Measurements from ENCODE around the gene ASTN2. TPM values are rescaled to one million over a fixed set of nuclear protein-coding genes. Genes with fewer than 3 reads are reported as not detected.

ASTN2 gene
- total and polyA plus RNA-seq, 9 of the 15 experiments (the other 6 are each of a cell fraction or from before 2014, with no cell fraction given), result 0.56 to 3.5 (median 1.9) TPM

DNA sequence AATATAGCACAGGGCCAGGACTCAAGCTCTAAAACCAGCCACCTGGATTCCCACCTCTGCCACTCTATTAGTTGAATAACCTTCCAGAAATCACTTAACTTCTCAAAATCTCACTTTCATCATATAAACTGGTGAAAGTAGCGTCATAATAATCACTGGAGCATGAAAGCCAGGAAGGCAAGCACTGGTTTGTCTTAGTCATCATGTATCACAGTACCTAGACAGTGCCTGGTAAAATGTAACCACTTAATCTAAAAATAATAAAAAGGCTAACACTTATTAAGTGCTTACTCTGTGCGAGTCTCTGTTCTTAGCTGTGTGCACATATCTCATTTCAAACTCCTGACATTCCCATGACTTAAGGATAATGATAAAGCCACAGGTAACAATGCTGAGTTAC lies 109.4 kb downstream of the ASTN2 start:
- TF ChIP-seq NFRKB (IDR thresholded peaks at IDR 0.05; ENCODE audit: low read depth), result no peak
- no peak for TF ChIP-seq TBP (optimal IDR thresholded peaks at IDR 0.05; ENCODE audit: low read depth, low read length)
- TF ChIP-seq TCF7L2 (IDR thresholded peaks at IDR 0.05; ENCODE audit: low read depth, low read length), result no peak
- no peak for TF ChIP-seq NELFE (IDR thresholded peaks at IDR 0.05; ENCODE audit: insufficient read depth, insufficient read length)
- H4K20me1 ChIP-seq (replicated peaks; ENCODE audit: control insufficient read depth, insufficient read depth, low read length), result no peaks in the 10 kb centered on the region
- in situ Hi-C loops (cut with MboI), result no loop called here
- no peak overlapping the region for H3K4me2 ChIP-seq (ENCODE audit: insufficient read depth, low read length)
- H3K9ac ChIP-seq (ENCODE audit: insufficient read depth in 1 of 2, low read depth in 2 of 2, low read length in 2 of 2), result no peak overlapping the region
- POLR2A ChIA-PET, result no interaction called here
- ATAC-seq (no peak), DNase-seq (ENCODE audit: extremely low read depth in 1 of 4, low spot score in 3 of 4) (no peak), FAIRE-seq (no peak)
- no peak overlapping the region for H3K27ac ChIP-seq (ENCODE audit: extremely low read depth, low read depth, low read length)
- no peak overlapping the region for H3K4me3 ChIP-seq
- no peaks in the 10 kb centered on the region for H3K9me1 ChIP-seq (ENCODE audit: control insufficient read depth, insufficient read depth, low read length)
- CTCF ChIA-PET (ENCODE audit: low intra/inter-chr PET ratio), result no interaction called here
- no peaks in the 10 kb centered on the region for H3K9me3 ChIP-seq (replicated peaks; ENCODE audit: control insufficient read depth, insufficient read depth, low read depth, low read length)
- no peaks in the 10 kb centered on the region for H3K27me3 ChIP-seq (ENCODE audit: control insufficient read depth in 2 of 2, insufficient read depth in 2 of 2, low read length in 2 of 2)
- no peaks in the 10 kb centered on the region for H3K79me2 ChIP-seq (ENCODE audit: control insufficient read depth, insufficient read depth, low read length)
- intact Hi-C loops (cut with micrococcal nuclease), result no loop called here
- no TSS peak for BruUV-seq (replicated peaks)
- no peak overlapping the region for H2AFZ ChIP-seq (ENCODE audit: low read depth, low read length)
- H3K4me1 ChIP-seq (replicated peaks in 1 of 2; ENCODE audit: control insufficient read depth in 2 of 2, insufficient read depth in 2 of 2, low read length in 2 of 2), result no peaks in the 10 kb centered on the region
- H3K36me3 ChIP-seq (ENCODE audit: control insufficient read depth, insufficient read depth, low read length), result no peaks in the 10 kb centered on the region
- 0% methylated on average over 2 of the region's 2 CpGs for WGBS (ENCODE audit: insufficient coverage, low coverage, missing lambda C conversion rate)

DNA sequence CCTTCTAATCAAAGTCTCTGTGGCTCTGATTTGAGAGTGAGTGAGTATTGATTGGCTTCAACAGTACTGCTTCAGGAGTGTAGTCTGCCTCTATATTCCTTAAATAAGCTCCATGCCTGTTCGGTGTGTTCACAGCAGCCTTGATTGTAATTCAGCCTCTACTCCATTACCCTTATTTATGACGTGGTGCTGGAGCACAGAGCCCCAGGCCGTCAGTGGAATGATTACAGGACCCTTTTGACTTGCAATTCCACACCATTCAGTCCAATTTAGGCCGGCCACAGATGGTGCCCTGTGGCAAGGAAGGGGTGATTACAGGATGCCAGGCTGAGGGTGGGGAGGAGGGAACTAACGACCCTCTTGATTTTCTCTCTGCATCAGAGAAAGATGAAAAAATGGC lies 110.3 kb downstream of the ASTN2 start:
- POLR2A ChIA-PET, result no interaction called here
- H4K20me1 ChIP-seq (replicated peaks; ENCODE audit: control insufficient read depth, insufficient read depth, low read length), result no peaks in the 10 kb centered on the region
- H3K27me3 ChIP-seq (ENCODE audit: control insufficient read depth in 2 of 2, insufficient read depth in 2 of 2, low read length in 2 of 2), result no peaks in the 10 kb centered on the region
- no peaks in the 10 kb centered on the region for H3K36me3 ChIP-seq (ENCODE audit: control insufficient read depth, insufficient read depth, low read length)
- intact Hi-C loops (cut with micrococcal nuclease) (no loop called here), in situ Hi-C loops (cut with MboI) (no loop called here)
- TF ChIP-seq SP2 (IDR thresholded peaks at IDR 0.05; ENCODE audit: extremely low read depth, low read depth, low read length, poor library complexity, severe bottlenecking), result no peak
- TF ChIP-seq ZC3H8 (IDR thresholded peaks at IDR 0.05), result no peak
- no peak for TF ChIP-seq NEUROD1 (IDR thresholded peaks at IDR 0.05; ENCODE audit: borderline replicate concordance, low read depth, low read length, partially characterized antibody)
- TF ChIP-seq HMGN3 (IDR thresholded peaks at IDR 0.05; ENCODE audit: borderline replicate concordance, extremely low read depth, insufficient read length, low read depth, low read length), result no peak
- no peak for TF ChIP-seq ZNF263 (CRISPR knock-in tag; IDR thresholded peaks at IDR 0.05; ENCODE audit: borderline replicate concordance)
- TF ChIP-seq, protein P1, sequence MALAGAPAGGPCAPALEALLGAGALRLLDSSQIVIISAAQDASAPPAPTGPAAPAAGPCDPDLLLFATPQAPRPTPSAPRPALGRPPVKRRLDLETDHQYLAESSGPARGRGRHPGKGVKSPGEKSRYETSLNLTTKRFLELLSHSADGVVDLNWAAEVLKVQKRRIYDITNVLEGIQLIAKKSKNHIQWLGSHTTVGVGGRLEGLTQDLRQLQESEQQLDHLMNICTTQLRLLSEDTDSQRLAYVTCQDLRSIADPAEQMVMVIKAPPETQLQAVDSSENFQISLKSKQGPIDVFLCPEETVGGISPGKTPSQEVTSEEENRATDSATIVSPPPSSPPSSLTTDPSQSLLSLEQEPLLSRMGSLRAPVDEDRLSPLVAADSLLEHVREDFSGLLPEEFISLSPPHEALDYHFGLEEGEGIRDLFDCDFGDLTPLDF (CRISPR knock-in tag; IDR thresholded peaks at IDR 0.05), result no peak
- TF ChIP-seq ZNF76 (CRISPR knock-in tag; IDR thresholded peaks at IDR 0.05; ENCODE audit: borderline replicate concordance), result no peak
- CTCF ChIA-PET (ENCODE audit: low intra/inter-chr PET ratio), result no interaction called here
- no peak overlapping the region for H3K27ac ChIP-seq (ENCODE audit: extremely low read depth, low read depth, low read length)
- H3K9me3 ChIP-seq (replicated peaks; ENCODE audit: control insufficient read depth, insufficient read depth, low read depth, low read length), result no peaks in the 10 kb centered on the region
- no peak for ATAC-seq
- 0% methylated on average over 5 of the region's 5 CpGs for WGBS (ENCODE audit: insufficient coverage, low coverage, missing lambda C conversion rate)
- no peak for DNase-seq (ENCODE audit: extremely low read depth in 1 of 4, low spot score in 3 of 4)
- H3K79me2 ChIP-seq (ENCODE audit: control insufficient read depth, insufficient read depth, low read length), result no peaks in the 10 kb centered on the region
- H3K4me2 ChIP-seq (ENCODE audit: insufficient read depth, low read length), result no peak overlapping the region
- no TSS peak for BruUV-seq (replicated peaks)
- no peaks in the 10 kb centered on the region for H3K4me1 ChIP-seq (replicated peaks in 1 of 2; ENCODE audit: control insufficient read depth in 2 of 2, insufficient read depth in 2 of 2, low read length in 2 of 2)
- H3K9me1 ChIP-seq (ENCODE audit: control insufficient read depth, insufficient read depth, low read length), result no peaks in the 10 kb centered on the region
- H2AFZ ChIP-seq (ENCODE audit: low read depth, low read length), result no peak overlapping the region
- H3K4me3 ChIP-seq, result no peak overlapping the region
- no peak for FAIRE-seq
- H3K9ac ChIP-seq (ENCODE audit: insufficient read depth in 1 of 2, low read depth in 2 of 2, low read length in 2 of 2), result no peak overlapping the region

Measured in K562 (cell line).